ENCODE results near the gene TRIP10. TPM values are rescaled to one million over a fixed set of nuclear protein-coding genes. Genes with fewer than 3 reads are reported as not detected.
A peak's percentile ranks its signal among the peaks of the same experiment; 100 is the strongest.

The TRIP10 gene
- total and polyA plus RNA-seq, 2 of the 13 experiments (the other 11 are each of a cell fraction or from before 2014, with no cell fraction given): 32.5 to 33.2 TPM

GRCh38 chr19:6717036-6717435 is 22.4 kb upstream of the TRIP10 start:
- Histone ChIP-seq H3K4me1 (ENCODE audit: insufficient read depth, low read length) (peaks cover 53% of the 10 kb centered on the region), H3K27me3 (ENCODE audit: control insufficient read depth in 1 of 2, insufficient read depth in 2 of 2, low read length in 2 of 2) (peaks cover 0 to 7% of the 10 kb centered on the region in 2 experiments; a peak in 1 of 5 replicates), H4K20me1 (ENCODE audit: insufficient read depth, low read length) (peaks cover 72% of the 10 kb centered on the region), H3K9ac (ENCODE audit: insufficient read depth, low read depth, low read length) (no peak overlapping the region), H3K27ac (ENCODE audit: extremely low read length, insufficient read depth, low read length) (no peak overlapping the region), H3K36me3 (replicated peaks in 1 of 2; ENCODE audit: control insufficient read depth in 1 of 2, insufficient read depth in 2 of 2, low read length in 2 of 2) (peaks cover 28 to 43% of the 10 kb centered on the region in 2 experiments), H2AFZ (ENCODE audit: low read length) (no peak overlapping the region), H3K4me3 (replicated peaks in 1 of 3; ENCODE audit: insufficient read depth in 1 of 3, low read depth in 2 of 3, low read length in 3 of 3) (peak overlapping the region in 1 of 3 experiments; percentile 17; a peak in 1 of 6 replicates), H3K79me2 (ENCODE audit: insufficient read depth, low read length) (peaks cover 23% of the 10 kb centered on the region), H3K9me3 (ENCODE audit: low read length) (no peaks in the 10 kb centered on the region), H3K4me2 (ENCODE audit: low read depth, low read length) (peak overlapping the region; percentile 52; the same call in 1 of the 2 replicates)
- no peak for ATAC-seq
- BruUV-seq (replicated peaks): no TSS peak
- intact Hi-C loops (cut with micrococcal nuclease; ENCODE audit: unreplicated experiment): no loop called here
- no peak for FAIRE-seq
- no peak for DNase-seq (ENCODE audit: low spot score)
- ChIA-PET POLR2A (interaction anchor here (2.2 to 3.2 kb wide), 3 partner anchors 12 to 36 kb away, joined by 13 to 24 read pairs (median 17); partner anchors contain the start of gene GPR108), CTCF (ENCODE audit: low intra/inter-chr PET ratio, low total read pairs) (no interaction called here)
- in situ Hi-C loops (cut with HindIII; ENCODE audit: extremely low pct_ligation_motif_present, low pct_unique_long_range_greater_than_20kb): no loop called here
- WGBS (ENCODE audit: low lambda C conversion rate): 93% methylated on average over 10 of the region's 10 CpGs
- no peak for TF ChIP-seq ATF7-NPFF (CRISPR knock-in tag; IDR thresholded peaks at IDR 0.05; ENCODE audit: low read depth)
- TF ChIP-seq RBM22 (optimal IDR thresholded peaks at IDR 0.05; ENCODE audit: low read length): peak; percentile 80
- no peak for TF ChIP-seq ZFYVE20 (CRISPR knock-in tag; IDR thresholded peaks at IDR 0.05; ENCODE audit: borderline replicate concordance, low read depth)
- TF ChIP-seq CCAR2 (optimal IDR thresholded peaks at IDR 0.05; ENCODE audit: low read depth, low read length): no peak
- no peak for TF ChIP-seq ZNF607 (CRISPR knock-in tag; IDR thresholded peaks at IDR 0.05; ENCODE audit: borderline replicate concordance)
- TF ChIP-seq, protein P1, sequence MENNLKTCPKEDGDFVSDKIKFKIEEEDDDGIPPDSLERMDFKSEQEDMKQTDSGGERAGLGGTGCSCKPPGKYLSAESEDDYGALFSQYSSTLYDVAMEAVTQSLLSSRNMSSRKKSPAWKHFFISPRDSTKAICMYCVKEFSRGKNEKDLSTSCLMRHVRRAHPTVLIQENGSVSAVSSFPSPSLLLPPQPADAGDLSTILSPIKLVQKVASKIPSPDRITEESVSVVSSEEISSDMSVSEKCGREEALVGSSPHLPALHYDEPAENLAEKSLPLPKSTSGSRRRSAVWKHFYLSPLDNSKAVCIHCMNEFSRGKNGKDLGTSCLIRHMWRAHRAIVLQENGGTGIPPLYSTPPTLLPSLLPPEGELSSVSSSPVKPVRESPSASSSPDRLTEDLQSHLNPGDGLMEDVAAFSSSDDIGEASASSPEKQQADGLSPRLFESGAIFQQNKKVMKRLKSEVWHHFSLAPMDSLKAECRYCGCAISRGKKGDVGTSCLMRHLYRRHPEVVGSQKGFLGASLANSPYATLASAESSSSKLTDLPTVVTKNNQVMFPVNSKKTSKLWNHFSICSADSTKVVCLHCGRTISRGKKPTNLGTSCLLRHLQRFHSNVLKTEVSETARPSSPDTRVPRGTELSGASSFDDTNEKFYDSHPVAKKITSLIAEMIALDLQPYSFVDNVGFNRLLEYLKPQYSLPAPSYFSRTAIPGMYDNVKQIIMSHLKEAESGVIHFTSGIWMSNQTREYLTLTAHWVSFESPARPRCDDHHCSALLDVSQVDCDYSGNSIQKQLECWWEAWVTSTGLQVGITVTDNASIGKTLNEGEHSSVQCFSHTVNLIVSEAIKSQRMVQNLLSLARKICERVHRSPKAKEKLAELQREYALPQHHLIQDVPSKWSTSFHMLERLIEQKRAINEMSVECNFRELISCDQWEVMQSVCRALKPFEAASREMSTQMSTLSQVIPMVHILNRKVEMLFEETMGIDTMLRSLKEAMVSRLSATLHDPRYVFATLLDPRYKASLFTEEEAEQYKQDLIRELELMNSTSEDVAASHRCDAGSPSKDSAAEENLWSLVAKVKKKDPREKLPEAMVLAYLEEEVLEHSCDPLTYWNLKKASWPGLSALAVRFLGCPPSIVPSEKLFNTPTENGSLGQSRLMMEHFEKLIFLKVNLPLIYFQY (CRISPR knock-in tag; IDR thresholded peaks at IDR 0.05; ENCODE audit: borderline replicate concordance): no peak
- TF ChIP-seq ZNF891 (CRISPR knock-in tag; IDR thresholded peaks at IDR 0.05): no peak
- TF ChIP-seq, protein P2, sequence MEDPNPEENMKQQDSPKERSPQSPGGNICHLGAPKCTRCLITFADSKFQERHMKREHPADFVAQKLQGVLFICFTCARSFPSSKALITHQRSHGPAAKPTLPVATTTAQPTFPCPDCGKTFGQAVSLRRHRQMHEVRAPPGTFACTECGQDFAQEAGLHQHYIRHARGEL (CRISPR knock-in tag; IDR thresholded peaks at IDR 0.05): no peak
- no peak for TF ChIP-seq ZNF292 (CRISPR knock-in tag; IDR thresholded peaks at IDR 0.05; ENCODE audit: borderline replicate concordance, low read depth)
- no peak for TF ChIP-seq SETDB1 (CRISPR knock-in tag; IDR thresholded peaks at IDR 0.05; ENCODE audit: borderline replicate concordance)
- TF ChIP-seq, protein P3, sequence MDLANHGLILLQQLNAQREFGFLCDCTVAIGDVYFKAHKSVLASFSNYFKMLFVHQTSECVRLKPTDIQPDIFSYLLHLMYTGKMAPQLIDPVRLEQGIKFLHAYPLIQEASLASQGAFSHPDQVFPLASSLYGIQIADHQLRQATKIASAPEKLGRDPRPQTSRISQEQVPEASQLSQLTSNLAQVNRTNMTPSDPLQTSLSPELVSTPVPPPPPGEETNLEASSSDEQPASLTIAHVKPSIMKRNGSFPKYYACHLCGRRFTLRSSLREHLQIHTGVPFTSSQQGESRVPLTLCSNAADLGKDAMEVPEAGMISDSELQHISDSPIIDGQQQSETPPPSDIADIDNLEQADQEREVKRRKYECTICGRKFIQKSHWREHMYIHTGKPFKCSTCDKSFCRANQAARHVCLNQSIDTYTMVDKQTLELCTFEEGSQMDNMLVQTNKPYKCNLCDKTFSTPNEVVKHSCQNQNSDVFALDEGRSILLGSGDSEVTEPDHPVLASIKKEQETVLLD (CRISPR knock-in tag; IDR thresholded peaks at IDR 0.05; ENCODE audit: low read depth): no peak
- no peak for TF ChIP-seq ATM (IDR thresholded peaks at IDR 0.05; ENCODE audit: borderline replicate concordance)
- TF ChIP-seq ATAD3A (CRISPR knock-in tag; IDR thresholded peaks at IDR 0.05): no peak
- no peak for TF ChIP-seq MTF2 (CRISPR knock-in tag; IDR thresholded peaks at IDR 0.05; ENCODE audit: borderline replicate concordance)
- TF ChIP-seq, protein P4, sequence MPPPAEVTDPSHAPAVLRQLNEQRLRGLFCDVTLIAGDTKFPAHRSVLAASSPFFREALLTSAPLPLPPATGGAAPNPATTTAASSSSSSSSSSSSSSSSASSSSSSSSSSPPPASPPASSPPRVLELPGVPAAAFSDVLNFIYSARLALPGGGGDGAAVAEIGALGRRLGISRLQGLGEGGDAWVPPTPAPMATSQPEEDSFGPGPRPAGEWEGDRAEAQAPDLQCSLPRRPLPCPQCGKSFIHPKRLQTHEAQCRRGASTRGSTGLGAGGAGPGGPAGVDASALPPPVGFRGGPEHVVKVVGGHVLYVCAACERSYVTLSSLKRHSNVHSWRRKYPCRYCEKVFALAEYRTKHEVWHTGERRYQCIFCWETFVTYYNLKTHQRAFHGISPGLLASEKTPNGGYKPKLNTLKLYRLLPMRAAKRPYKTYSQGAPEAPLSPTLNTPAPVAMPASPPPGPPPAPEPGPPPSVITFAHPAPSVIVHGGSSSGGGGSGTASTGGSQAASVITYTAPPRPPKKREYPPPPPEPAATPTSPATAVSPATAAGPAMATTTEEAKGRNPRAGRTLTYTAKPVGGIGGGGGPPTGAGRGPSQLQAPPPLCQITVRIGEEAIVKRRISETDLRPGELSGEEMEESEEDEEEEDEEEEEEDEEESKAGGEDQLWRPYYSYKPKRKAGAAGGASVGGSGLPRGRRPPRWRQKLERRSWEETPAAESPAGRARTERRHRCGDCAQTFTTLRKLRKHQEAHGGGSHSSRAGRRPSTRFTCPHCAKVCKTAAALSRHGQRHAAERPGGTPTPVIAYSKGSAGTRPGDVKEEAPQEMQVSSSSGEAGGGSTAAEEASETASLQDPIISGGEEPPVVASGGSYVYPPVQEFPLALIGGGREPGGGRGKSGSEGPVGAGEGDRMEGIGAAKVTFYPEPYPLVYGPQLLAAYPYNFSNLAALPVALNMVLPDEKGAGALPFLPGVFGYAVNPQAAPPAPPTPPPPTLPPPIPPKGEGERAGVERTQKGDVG (CRISPR knock-in tag; IDR thresholded peaks at IDR 0.05; ENCODE audit: borderline replicate concordance): no peak
- TF ChIP-seq U2AF1 (optimal IDR thresholded peaks at IDR 0.05; ENCODE audit: low read depth, low read length): no peak

All from HepG2 (cell line).